ENCODE data around the gene EDA2R.

The EDA2R gene

GRCh38 chrX:66638591-66639500 is at the start of gene EDA2R:
Gene EDA2R, minus strand, starts transcription at chrX:66639078. Its CDS starts 23,058 bp downstream, at chrX:66616020.
- DNase-seq, result no peak

- DNase-seq, result no peak
Measured at GRCh38 chrX:66684196-66684595, 45.3 kb upstream of the EDA2R start.

- DNase-seq, result no peak
Measured at GRCh38 chrX:66680451-66680850, 41.6 kb upstream of the EDA2R start.

- no peak for DNase-seq
Measured at GRCh38 chrX:66677430-66677829, 38.6 kb upstream of the EDA2R start.

GRCh38 chrX:66676990-66677389 is 38.1 kb upstream of the EDA2R start:
- DNase-seq, result no peak

GRCh38 chrX:66676413-66676812 is 37.5 kb upstream of the EDA2R start:
- no peak for DNase-seq

- no peak for DNase-seq
Measured at GRCh38 chrX:66675541-66675940, 36.7 kb upstream of the EDA2R start.

- no peak for DNase-seq
Measured at GRCh38 chrX:66674506-66674905, 35.6 kb upstream of the EDA2R start.

- no peak for DNase-seq
Measured at GRCh38 chrX:66672106-66672505, 33.2 kb upstream of the EDA2R start.

- no peak for DNase-seq
Measured at GRCh38 chrX:66654411-66654810, 15.5 kb upstream of the EDA2R start.

GRCh38 chrX:66635360-66635759 is 3.5 kb downstream of the EDA2R start:
- DNase-seq, result no peak

GRCh38 chrX:66634272-66634671 is 4.6 kb downstream of the EDA2R start:
- no peak for DNase-seq

GRCh38 chrX:66633541-66633940 is 5.3 kb downstream of the EDA2R start:
- no peak for DNase-seq

GRCh38 chrX:66632981-66633380 is 5.9 kb downstream of the EDA2R start:
- DNase-seq, result no peak

- DNase-seq, result no peak
Measured at GRCh38 chrX:66632473-66632872, 6.4 kb downstream of the EDA2R start.

- no peak for DNase-seq
Measured at GRCh38 chrX:66625525-66625924, 13.4 kb downstream of the EDA2R start.

- DNase-seq, result no peak
Measured at GRCh38 chrX:66622209-66622608, 16.7 kb downstream of the EDA2R start.

- no peak for DNase-seq
Measured at GRCh38 chrX:66616944-66617343, 21.9 kb downstream of the EDA2R start.

GRCh38 chrX:66602381-66602938 is 36.4 kb downstream of the EDA2R start:
- DNase-seq, result no peak

- no peak for DNase-seq
Measured at GRCh38 chrX:66601522-66601921, 37.4 kb downstream of the EDA2R start.

GRCh38 chrX:66579219-66579618 is 59.7 kb downstream of the EDA2R start:
- no peak for DNase-seq

- DNase-seq, result no peak
Measured at GRCh38 chrX:66553973-66554372, 84.9 kb downstream of the EDA2R start.

GRCh38 chrX:66547847-66548369 is 91.0 kb downstream of the EDA2R start:
- DNase-seq, result no peak

Measured in NCI-H526 (cell line).